SK-N-SH treated with all-trans-retinoic acid at 6 μM for 48 hours (cell line): Measurements from ENCODE around the gene APOA4.

Experiments
- CREB5 ChIP-seq: fragments of 250-450 bp; sonication (Bioruptor Pico); IDR thresholded peaks from 2 replicates; pipeline ENCODE4 v1.5.1; 2020; ENCODE audit warnings: low read depth, mild to moderate bottlenecking, moderate library complexity
- CSDC2 ChIP-seq: fragments of 250-450 bp; sonication (Bioruptor Pico); IDR thresholded peaks from 2 replicates; pipeline ENCODE4 v1.5.0; 2020; ENCODE audit warnings: mild to moderate bottlenecking, moderate library complexity
- ISL1 ChIP-seq: fragments of 250-450 bp; sonication (Bioruptor Pico); IDR thresholded peaks from 2 replicates; pipeline ENCODE4 v2.1.2; 2022; ENCODE audit warnings: mild to moderate bottlenecking, moderate library complexity
- PATZ1 ChIP-seq: fragments of 250-450 bp; sonication (Bioruptor Pico); IDR thresholded peaks from 2 replicates; pipeline ENCODE4 v1.8.0; 2020; ENCODE audit warnings: mild to moderate bottlenecking, moderate library complexity, borderline replicate concordance
- RARB ChIP-seq: fragments of 250-450 bp; sonication (Bioruptor Pico); IDR thresholded peaks from 2 replicates; pipeline ENCODE4 v1.8.0; 2021; ENCODE audit warnings: mild to moderate bottlenecking, moderate library complexity
- SNAI2 ChIP-seq: fragments of 250-450 bp; sonication (Bioruptor Pico); IDR thresholded peaks from 2 replicates; pipeline ENCODE4 v1.5.0; 2020; ENCODE audit warnings: mild to moderate bottlenecking, moderate library complexity
- ZC3H10 ChIP-seq: fragments of 250-450 bp; sonication (Bioruptor Pico); IDR thresholded peaks from 2 replicates; pipeline ENCODE4 v1.5.1; 2021; ENCODE audit warnings: mild to moderate bottlenecking, moderate library complexity
- ZFP3 ChIP-seq: fragments of 250-450 bp; sonication (Bioruptor Pico); IDR thresholded peaks from 2 replicates; pipeline ENCODE4 v1.5.0; 2020; ENCODE audit warnings: mild to moderate bottlenecking, moderate library complexity
- ZFP30 ChIP-seq: fragments of 450-650 bp; formaldehyde crosslinking; IDR thresholded peaks from 2 replicates; pipeline ENCODE4 v1.5.0; 2022; ENCODE audit warnings: mild to moderate bottlenecking, moderate library complexity
- ZNF565 ChIP-seq: fragments of 450-650 bp; formaldehyde crosslinking; conservative IDR thresholded peaks from 2 replicates; pipeline ENCODE4 v1.5.0; 2020; ENCODE audit warnings: low read depth, mild to moderate bottlenecking, moderate library complexity

- no peak for TF ChIP-seq CREB5
- TF ChIP-seq PATZ1 (CRISPR knock-in tag) = no peak
- TF ChIP-seq CSDC2 = no peak
- no peak for TF ChIP-seq ZFP3 (CRISPR knock-in tag)
- TF ChIP-seq SNAI2 = no peak
- no peak for TF ChIP-seq ZFP30 (CRISPR knock-in tag)
- no peak for TF ChIP-seq ISL1
- TF ChIP-seq ZC3H10 (CRISPR knock-in tag) = no peak
- TF ChIP-seq ZNF565 (CRISPR knock-in tag) = no peak
- TF ChIP-seq RARB (CRISPR knock-in tag) = no peak
Observed at GRCh38 chr11:116794851-116795250, 28.3 kb downstream of the APOA4 start.
